M059J (cell line): Measurements from ENCODE around the gene SLC5A2. TPM values are rescaled to one million over a fixed set of nuclear protein-coding genes. Genes with fewer than 3 reads are reported as not detected.
"Not testable (repeated sequence)": the region's sequence is repeated elsewhere in the genome, so short reads cannot be mapped to it uniquely, and the experiment has no call there.

ENCODE experiments used
- DNase-seq: peaks from one replicate; pipeline ENCODE4 v3.0.0-alpha.2; 2012; ENCODE audit warnings: low read depth
- total RNA-seq: library from RNA; depleted of rRNA; stranded (reverse); fragments of >200 nt; shearing (Covaris generic); gene quantifications from 2 replicates; pipeline ENCODE4 v1.2.3, GENCODE V29; 2014

SLC5A2 gene
- total RNA-seq, 1 experiment from 2014 or later: 0.10 TPM

- no peak for DNase-seq
Measured at GRCh38 chr16:31475946-31476302, 7.0 kb upstream of the SLC5A2 start.

- no peak for DNase-seq
Measured at GRCh38 chr16:31476303-31477219, 6.4 kb upstream of the SLC5A2 start.

- DNase-seq: no peak
Measured at GRCh38 chr16:31477220-31478216, 5.4 kb upstream of the SLC5A2 start.

- no peak for DNase-seq
Measured at GRCh38 chr16:31478956-31479355, 4.0 kb upstream of the SLC5A2 start.

- DNase-seq: no peak
Measured at GRCh38 chr16:31479751-31480150, 3.2 kb upstream of the SLC5A2 start.

- no peak for DNase-seq
Measured at GRCh38 chr16:31480851-31481536, 1.9 kb upstream of the SLC5A2 start.

- not testable (repeated sequence) for DNase-seq
Measured at GRCh38 chr16:31484048-31484447, 1.1 kb downstream of the SLC5A2 start.

GRCh38 chr16:31484491-31485171 is 1.7 kb downstream of the SLC5A2 start:
- peak; percentile 26 for DNase-seq

- DNase-seq: no peak
Measured at GRCh38 chr16:31485571-31485970, 2.6 kb downstream of the SLC5A2 start.

GRCh38 chr16:31486045-31486444 is 3.1 kb downstream of the SLC5A2 start:
- no peak for DNase-seq

GRCh38 chr16:31487071-31487719 is 4.3 kb downstream of the SLC5A2 start:
- DNase-seq: no peak

- peak; percentile 54 for DNase-seq
Measured at GRCh38 chr16:31487720-31488467, 5.0 kb downstream of the SLC5A2 start.

GRCh38 chr16:31488468-31489297 is 5.8 kb downstream of the SLC5A2 start:
- DNase-seq: no peak

GRCh38 chr16:31489298-31489564 is 6.3 kb downstream of the SLC5A2 start:
- DNase-seq: no peak

GRCh38 chr16:31489616-31490584 is 7.0 kb downstream of the SLC5A2 start:
- no peak for DNase-seq

- DNase-seq: no peak
Measured at GRCh38 chr16:31491778-31492418, 9.0 kb downstream of the SLC5A2 start.

GRCh38 chr16:31493506-31494125 is 10.7 kb downstream of the SLC5A2 start:
- no peak for DNase-seq
